CD8-positive, alpha-beta memory T cell (primary cell): ENCODE results near the gene ITGA7. TPM values are rescaled to one million over a fixed set of nuclear protein-coding genes. Genes with fewer than 3 reads are reported as not detected.

Experiments used
- CTCF ChIA-PET: fragments of 350-600 bp; sonication (Branson Sonifier 250); formaldehyde crosslinking; loops from one replicate; lab custom pipeline; 2021; ENCODE audit warnings: antibody characterized with exemption; lab: Charles Lee
- POLR2A ChIA-PET: fragments of 350-600 bp; sonication (Branson Sonifier 250); formaldehyde crosslinking; loops from one replicate; lab custom pipeline; 2021; ENCODE audit warnings: antibody characterized with exemption; lab: Charles Lee
- DNase-seq, 5 donors: peaks; one replicate each; pipeline versions ENCODE4 v3.0.0 to v3.0.0-alpha.2; 2020 to 2022; ENCODE audit warnings: mixed read lengths in 1 of 5
- H3K27ac ChIP-seq: one replicate; pipeline ENCODE4 v1.7.0; 2013; ENCODE audit warnings: low read depth, mild to moderate bottlenecking, low read length, moderate library complexity
- H3K27me3 ChIP-seq: 2 replicates; pipeline ENCODE4 v1.7.0; 2013; ENCODE audit warnings: low read length, mild to moderate bottlenecking; ENCODE audit not compliant: insufficient read depth, poor library complexity, severe bottlenecking
- H3K36me3 ChIP-seq: 2 replicates; pipeline ENCODE4 v1.7.0; 2013; ENCODE audit warnings: mild to moderate bottlenecking, low read length, moderate library complexity; ENCODE audit not compliant: insufficient read depth
- H3K4me1 ChIP-seq: 2 replicates; pipeline ENCODE4 v1.7.0; 2013; ENCODE audit warnings: mild to moderate bottlenecking, low read length, moderate library complexity; ENCODE audit not compliant: insufficient read depth
- H3K4me3 ChIP-seq: 2 replicates; pipeline ENCODE4 v1.7.0; 2013; ENCODE audit warnings: mild to moderate bottlenecking, low read length
- H3K9me3 ChIP-seq: 2 replicates; pipeline ENCODE4 v1.7.0; 2013; ENCODE audit warnings: mild to moderate bottlenecking, low read length
- H3K27ac Mint-ChIP-seq, 8 donors: one replicate each; pipeline ENCODE4 v1.8.0; 2020 to 2021; ENCODE audit warnings: mixed read lengths in 8 of 8, mild to moderate bottlenecking in 6 of 8, inconsistent platforms in 3 of 8, moderate library complexity in 3 of 8
- H3K27me3 Mint-ChIP-seq, 2 donors: one replicate each; pipeline ENCODE4 v1.8.0; 2020 to 2021; ENCODE audit warnings: mixed read lengths in 2 of 2, mild to moderate bottlenecking in 1 of 2, moderate library complexity in 1 of 2
- H3K36me3 Mint-ChIP-seq, 3 donors: one replicate each; pipeline ENCODE4 v1.8.0; 2020 to 2021; ENCODE audit warnings: mixed read lengths in 3 of 3, inconsistent platforms in 1 of 3, mild to moderate bottlenecking in 1 of 3
- H3K4me1 Mint-ChIP-seq, 3 donors: one replicate each; pipeline ENCODE4 v1.8.0; 2020 to 2021; ENCODE audit warnings: mixed read lengths in 3 of 3, inconsistent platforms in 1 of 3, mild to moderate bottlenecking in 1 of 3
- H3K4me3 Mint-ChIP-seq, 7 donors: one replicate each; pipeline ENCODE4 v1.8.0; 2020 to 2021; ENCODE audit warnings: mixed read lengths in 7 of 7, mild to moderate bottlenecking in 6 of 7, moderate library complexity in 4 of 7, inconsistent platforms in 2 of 7
- H3K9me3 Mint-ChIP-seq, 5 donors: one replicate each; pipeline ENCODE4 v1.8.0; 2020 to 2022; ENCODE audit warnings: mixed read lengths in 5 of 5, mild to moderate bottlenecking in 3 of 5, moderate library complexity in 2 of 5, inconsistent platforms in 1 of 5
- polyA plus RNA-seq: library from polyadenylated mRNA; unstranded; fragments of 300-500 nt; fragmentation: Illumina TruSeq; gene quantifications from one replicate; pipeline ENCODE4 v1.2.3, GENCODE V29; 2021
- total RNA-seq, 2 experiments: library from RNA; stranded (reverse); gene quantifications; one replicate each; pipeline ENCODE4 v1.2.3, GENCODE V29; 2021

Gene ITGA7
- total and polyA plus RNA-seq, 3 experiments from 2014 or later, result 0.36 to 3.1 (median 2.7) TPM

DNA sequence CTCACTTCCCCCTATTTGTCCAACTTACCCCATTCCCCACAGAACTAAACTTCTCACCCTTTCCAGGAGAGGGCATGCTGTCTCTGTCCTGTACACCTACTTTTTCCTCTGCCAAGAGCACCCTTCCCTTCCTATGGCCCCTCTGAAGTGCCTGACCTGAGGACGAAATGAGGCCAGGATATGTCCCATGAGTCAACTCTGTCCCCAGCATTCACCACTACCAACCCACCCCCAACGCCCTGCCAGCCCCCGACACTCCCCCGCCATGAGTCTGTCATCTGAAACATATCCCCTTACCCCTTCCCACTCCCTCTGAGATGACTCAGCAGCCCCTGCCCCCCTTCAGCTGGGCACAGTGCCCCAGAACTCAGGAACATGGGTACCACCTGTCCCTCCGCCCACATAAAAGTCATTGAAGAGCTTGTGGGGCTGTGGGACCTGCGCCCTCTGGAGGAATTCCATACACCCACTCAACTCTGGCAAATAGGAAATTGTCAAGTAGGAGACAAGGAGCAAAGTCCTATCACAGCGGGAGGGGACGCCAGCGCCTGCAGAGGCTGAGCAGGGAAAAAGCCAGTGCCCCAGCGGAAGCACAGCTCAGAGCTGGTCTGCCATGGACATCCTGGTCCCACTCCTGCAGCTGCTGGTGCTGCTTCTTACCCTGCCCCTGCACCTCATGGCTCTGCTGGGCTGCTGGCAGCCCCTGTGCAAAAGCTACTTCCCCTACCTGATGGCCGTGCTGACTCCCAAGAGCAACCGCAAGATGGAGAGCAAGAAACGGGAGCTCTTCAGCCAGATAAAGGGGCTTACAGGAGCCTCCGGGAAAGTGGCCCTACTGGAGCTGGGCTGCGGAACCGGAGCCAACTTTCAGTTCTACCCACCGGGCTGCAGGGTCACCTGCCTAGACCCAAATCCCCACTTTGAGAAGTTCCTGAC is 26.3 kb downstream of the ITGA7 start:
- Mint-ChIP-seq H3K36me3 (no peaks in the 10 kb centered on the region), H3K4me1 (peaks cover 5 to 13% (median 8%) of the 10 kb centered on the region in 3 donors), H3K4me3 (peak overlapping the region in 1 of 7 donors; percentile 41), H3K27ac (peak overlapping the region in 1 of 8 donors; percentile 52), H3K27me3 (peaks cover 18 to 48% of the 10 kb centered on the region in 2 donors), H3K9me3 (no peaks in the 10 kb centered on the region)
- Histone ChIP-seq H3K36me3 (no peaks in the 10 kb centered on the region), H3K4me3 (no peak overlapping the region), H3K27me3 (peaks cover 6% of the 10 kb centered on the region), H3K27ac (no peak overlapping the region), H3K4me1 (no peaks in the 10 kb centered on the region), H3K9me3 (no peaks in the 10 kb centered on the region)
- DNase-seq, result no peak
- ChIA-PET CTCF (no interaction called here), POLR2A (interaction anchor here (0.6 kb wide), 1 partner anchor 1964 kb away, joined by 3 read pairs; no protein-coding TSS in a partner anchor)

DNA sequence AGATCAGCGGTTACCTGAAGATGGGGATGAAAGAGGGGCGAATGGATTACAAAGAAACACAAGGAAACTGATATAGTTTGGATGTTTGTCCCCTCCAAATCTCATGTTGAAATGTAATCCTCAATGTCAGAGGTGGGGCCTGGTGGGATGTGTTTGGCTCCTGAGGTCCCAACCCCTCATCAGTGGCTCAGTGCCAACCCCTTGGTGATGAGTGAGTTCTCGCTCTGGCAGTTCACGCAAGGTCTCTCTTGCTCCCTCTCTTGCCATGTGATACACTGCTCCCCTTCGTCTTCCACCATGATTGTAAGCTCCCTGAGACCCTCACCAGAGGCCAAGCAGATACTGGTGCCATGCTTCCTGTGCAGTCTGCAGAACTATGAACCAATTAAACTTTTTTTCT is 28.0 kb downstream of the ITGA7 start:
- no peak overlapping the region for H3K27ac Mint-ChIP-seq
- peaks cover 21 to 54% of the 10 kb centered on the region in 2 donors for H3K27me3 Mint-ChIP-seq
- CTCF ChIA-PET, result no interaction called here

DNA sequence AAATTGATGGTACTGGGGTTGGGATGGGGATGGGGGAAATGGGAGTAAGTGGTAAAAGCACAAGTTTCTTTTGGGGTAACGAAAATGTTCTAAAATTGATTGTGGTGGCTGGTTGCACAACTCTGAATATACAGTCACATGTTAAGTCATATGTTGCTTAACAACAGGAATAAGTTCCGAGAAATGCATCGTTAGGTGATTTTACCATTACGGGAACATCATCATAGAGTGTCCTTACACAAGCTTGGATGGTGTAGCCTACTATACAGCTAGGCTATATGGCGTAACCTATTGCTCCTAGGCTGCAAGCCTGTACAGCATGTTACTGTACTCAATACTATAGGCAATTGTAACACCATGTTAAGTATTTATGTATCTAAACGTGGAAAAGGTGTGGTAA is 31.0 kb downstream of the ITGA7 start:
- POLR2A ChIA-PET, result no interaction called here
- CTCF ChIA-PET, result interaction anchor here (1.6 kb wide), 1 partner anchor 20 kb away, joined by 4 read pairs; no protein-coding TSS in a partner anchor

More for the DNA sequence above, 28.0 kb downstream of the ITGA7 start:
- H3K27me3 ChIP-seq, result peaks cover 6% of the 10 kb centered on the region
- no peaks in the 10 kb centered on the region for H3K4me1 ChIP-seq
- Mint-ChIP-seq H3K36me3 (no peaks in the 10 kb centered on the region), H3K9me3 (no peaks in the 10 kb centered on the region), H3K4me3 (no peak overlapping the region), H3K4me1 (peaks cover 5 to 13% (median 8%) of the 10 kb centered on the region in 3 donors)
- H3K9me3 ChIP-seq, result no peaks in the 10 kb centered on the region
- DNase-seq, result no peak
- H3K4me3 ChIP-seq, result no peak overlapping the region
- POLR2A ChIA-PET, result no interaction called here
- H3K27ac ChIP-seq, result no peak overlapping the region
- H3K36me3 ChIP-seq, result no peaks in the 10 kb centered on the region

DNA sequence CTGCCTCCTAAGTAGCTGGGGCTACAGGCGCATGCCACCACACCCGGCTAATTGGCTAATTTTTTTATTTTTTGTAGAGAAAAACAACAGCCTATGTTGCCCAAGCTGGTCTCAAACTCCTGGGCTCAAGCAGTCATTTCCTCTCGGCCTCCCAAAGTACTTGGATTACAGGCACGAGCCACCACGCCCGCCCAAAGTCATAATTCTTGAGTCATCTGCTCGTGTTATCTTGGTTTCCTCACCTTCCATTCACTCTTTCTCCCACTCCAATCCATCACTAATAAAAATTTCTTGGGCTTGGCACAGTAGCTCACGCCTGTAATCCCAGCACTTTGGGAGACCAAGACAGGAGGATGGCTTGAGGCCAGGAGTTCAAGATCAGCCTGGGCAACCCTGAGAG is 32.0 kb downstream of the ITGA7 start:
- Mint-ChIP-seq H3K27me3 (peaks cover 21 to 41% of the 10 kb centered on the region in 2 donors), H3K4me1 (peaks cover 0 to under 1% (median 0%) of the 10 kb centered on the region in 3 donors), H3K36me3 (no peaks in the 10 kb centered on the region), H3K4me3 (no peak overlapping the region), H3K9me3 (no peaks in the 10 kb centered on the region), H3K27ac (no peak overlapping the region)
- no peak overlapping the region for H3K27ac ChIP-seq
- ChIA-PET CTCF (no interaction called here), POLR2A (no interaction called here)
- H3K36me3 ChIP-seq, result no peaks in the 10 kb centered on the region
- H3K9me3 ChIP-seq, result no peaks in the 10 kb centered on the region
- H3K27me3 ChIP-seq, result no peaks in the 10 kb centered on the region
- no peaks in the 10 kb centered on the region for H3K4me1 ChIP-seq
- H3K4me3 ChIP-seq, result no peak overlapping the region
- no peak for DNase-seq

More for the DNA sequence above, 31.0 kb downstream of the ITGA7 start:
- H3K27ac Mint-ChIP-seq, result no peak overlapping the region
- no peak overlapping the region for H3K27ac ChIP-seq
- H3K4me1 ChIP-seq, result no peaks in the 10 kb centered on the region
- no peaks in the 10 kb centered on the region for H3K36me3 ChIP-seq
- no peaks in the 10 kb centered on the region for H3K9me3 ChIP-seq
- peaks cover 22 to 48% of the 10 kb centered on the region in 2 donors for H3K27me3 Mint-ChIP-seq
- H3K4me3 ChIP-seq, result no peak overlapping the region
- no peaks in the 10 kb centered on the region for H3K9me3 Mint-ChIP-seq
- no peaks in the 10 kb centered on the region for H3K36me3 Mint-ChIP-seq
- no peak overlapping the region for H3K4me3 Mint-ChIP-seq
- DNase-seq, result no peak
- peaks cover 2% of the 10 kb centered on the region for H3K27me3 ChIP-seq
- H3K4me1 Mint-ChIP-seq, result peaks cover 5 to 10% (median 8%) of the 10 kb centered on the region in 3 donors

DNA sequence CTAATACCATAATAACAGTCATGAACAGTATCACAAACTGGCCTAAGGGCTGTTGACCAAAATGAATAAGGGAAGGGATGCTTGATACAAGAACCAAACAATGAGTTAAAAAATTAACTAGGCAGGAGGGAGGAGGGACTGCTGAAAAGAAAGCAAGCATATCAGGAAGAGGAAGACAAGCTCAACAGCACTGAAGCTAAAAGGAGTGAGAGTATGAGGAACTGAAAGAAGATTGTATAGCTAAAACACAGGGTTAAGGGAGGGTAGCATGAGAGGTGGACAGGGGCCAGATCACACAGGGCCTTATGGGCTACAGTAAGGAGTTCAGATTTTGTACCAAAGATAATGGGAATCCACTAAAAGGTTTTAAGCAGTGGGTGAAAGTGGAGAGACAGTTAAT is 34.1 kb downstream of the ITGA7 start:
- H3K27me3 ChIP-seq, result no peaks in the 10 kb centered on the region
- H3K36me3 ChIP-seq, result no peaks in the 10 kb centered on the region
- H3K9me3 ChIP-seq, result no peaks in the 10 kb centered on the region
- Mint-ChIP-seq H3K36me3 (no peaks in the 10 kb centered on the region), H3K27ac (no peak overlapping the region), H3K4me1 (no peaks in the 10 kb centered on the region), H3K9me3 (no peaks in the 10 kb centered on the region), H3K4me3 (no peak overlapping the region), H3K27me3 (peaks cover 13 to 24% of the 10 kb centered on the region in 2 donors)
- POLR2A ChIA-PET, result no interaction called here
- no peak overlapping the region for H3K4me3 ChIP-seq
- CTCF ChIA-PET, result interaction anchor here (1.9 kb wide), 1 partner anchor 17 kb away, joined by 6 read pairs; no protein-coding TSS in a partner anchor
- H3K27ac ChIP-seq, result no peak overlapping the region
- no peaks in the 10 kb centered on the region for H3K4me1 ChIP-seq
- no peak for DNase-seq

DNA sequence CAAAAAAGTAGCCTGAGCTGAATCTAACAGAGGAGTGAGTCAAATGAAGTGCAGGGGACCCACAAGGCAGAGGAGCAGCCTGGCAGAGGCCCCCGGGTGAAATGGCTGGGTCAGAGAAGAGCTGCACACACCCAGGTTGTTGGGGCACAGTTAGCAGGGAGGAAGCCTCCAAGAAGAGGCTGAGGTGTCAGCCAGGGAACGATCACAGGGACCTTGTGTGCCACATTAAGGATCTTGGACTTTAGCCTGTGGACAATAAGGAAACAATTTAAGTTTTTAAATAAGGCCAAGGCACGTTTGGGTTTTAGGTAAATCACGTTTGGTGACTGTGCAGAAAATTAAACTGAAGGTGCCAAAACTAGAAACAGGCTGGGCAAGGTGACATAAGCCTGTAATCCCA is 36.0 kb downstream of the ITGA7 start:
- Mint-ChIP-seq H3K27ac (no peak overlapping the region), H3K9me3 (no peaks in the 10 kb centered on the region), H3K36me3 (no peaks in the 10 kb centered on the region), H3K4me1 (no peaks in the 10 kb centered on the region), H3K4me3 (no peak overlapping the region), H3K27me3 (peaks cover 13 to 27% of the 10 kb centered on the region in 2 donors)
- Histone ChIP-seq H3K4me3 (no peak overlapping the region), H3K27ac (no peak overlapping the region), H3K36me3 (no peaks in the 10 kb centered on the region), H3K4me1 (no peaks in the 10 kb centered on the region), H3K9me3 (no peaks in the 10 kb centered on the region), H3K27me3 (no peaks in the 10 kb centered on the region)
- DNase-seq, result no peak
- POLR2A ChIA-PET, result no interaction called here
- CTCF ChIA-PET, result interaction anchor here (0.7 kb wide), 1 partner anchor 15 kb away, joined by 3 read pairs; no protein-coding TSS in a partner anchor

DNA sequence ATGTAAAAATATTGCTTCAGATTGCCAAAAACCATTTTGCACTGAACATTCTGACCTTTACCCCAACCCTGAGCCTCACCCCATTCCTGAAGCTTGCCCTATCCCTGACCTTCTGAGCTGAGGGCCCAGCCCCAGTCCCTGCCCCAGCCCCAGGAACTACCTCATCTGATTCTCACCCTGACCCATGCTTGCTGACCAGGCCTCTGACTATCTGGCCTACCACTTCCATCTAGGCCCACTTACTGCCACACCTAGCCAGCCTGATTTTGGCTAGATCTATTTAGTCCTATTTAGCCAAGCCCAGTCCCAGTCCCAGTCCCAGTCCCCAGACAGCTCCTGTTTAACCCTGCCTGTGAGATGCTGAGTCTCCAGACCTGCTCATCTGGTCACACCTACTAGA is 37.4 kb downstream of the ITGA7 start:
- DNase-seq, result no peak
- Mint-ChIP-seq H3K36me3 (no peaks in the 10 kb centered on the region), H3K9me3 (no peaks in the 10 kb centered on the region), H3K4me3 (no peak overlapping the region), H3K4me1 (no peaks in the 10 kb centered on the region), H3K27me3 (peaks cover 10 to 23% of the 10 kb centered on the region in 2 donors), H3K27ac (peak overlapping the region in 3 of 8 donors; percentile 5 to 42 (median 34))
- Histone ChIP-seq H3K36me3 (no peaks in the 10 kb centered on the region), H3K9me3 (no peaks in the 10 kb centered on the region), H3K4me1 (no peaks in the 10 kb centered on the region), H3K4me3 (no peak overlapping the region), H3K27ac (no peak overlapping the region), H3K27me3 (no peaks in the 10 kb centered on the region)
- ChIA-PET CTCF (no interaction called here), POLR2A (no interaction called here)

DNA sequence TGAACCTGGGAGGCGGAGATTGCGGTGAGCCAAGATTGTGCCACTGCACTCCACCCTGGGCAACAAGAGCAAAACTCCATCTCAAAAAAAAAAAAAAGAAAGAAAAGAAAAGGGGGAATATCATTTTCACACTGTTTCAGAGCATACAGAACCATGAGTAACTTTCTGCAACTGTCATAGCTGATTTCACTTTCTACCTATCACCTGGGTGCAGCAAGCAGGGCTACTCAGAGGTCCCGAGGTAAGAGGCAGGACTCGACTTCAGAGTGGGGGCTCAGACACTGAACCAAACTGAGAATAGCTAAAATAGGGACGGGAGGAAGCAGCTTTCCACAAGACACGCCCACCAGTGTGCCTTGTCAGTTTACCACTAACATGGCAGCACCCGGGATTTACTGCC is 41.2 kb downstream of the ITGA7 start:
- H3K27me3 Mint-ChIP-seq, result peaks cover 7 to 12% of the 10 kb centered on the region in 2 donors
- ChIA-PET POLR2A (no interaction called here), CTCF (interaction anchor here (1.4 kb wide), 1 partner anchor 10 kb away, joined by 6 read pairs; no protein-coding TSS in a partner anchor)
- H3K9me3 ChIP-seq, result no peaks in the 10 kb centered on the region
- no peaks in the 10 kb centered on the region for H3K36me3 Mint-ChIP-seq
- no peaks in the 10 kb centered on the region for H3K4me1 Mint-ChIP-seq
- no peaks in the 10 kb centered on the region for H3K36me3 ChIP-seq
- no peak overlapping the region for H3K27ac ChIP-seq
- no peak overlapping the region for H3K4me3 ChIP-seq
- DNase-seq, result no peak
- no peaks in the 10 kb centered on the region for H3K27me3 ChIP-seq
- no peak overlapping the region for H3K27ac Mint-ChIP-seq
- H3K4me3 Mint-ChIP-seq, result no peak overlapping the region
- no peaks in the 10 kb centered on the region for H3K9me3 Mint-ChIP-seq
- H3K4me1 ChIP-seq, result no peaks in the 10 kb centered on the region
